ENCODE data around the gene GLRX5.
A peak's percentile ranks its signal among the peaks of the same experiment; 100 is the strongest.

Gene GLRX5

GRCh38 chr14:95521001-95521400 lies 13.8 kb upstream of the GLRX5 start:
- Histone ChIP-seq H3K36me3 (peaks cover 0 to 7% (median 0%) of the 10 kb centered on the region in 3 donors), H3K4me1 (peaks cover 3 to 61% (median 49%) of the 10 kb centered on the region in 4 donors), H3K4me3 (no peak overlapping the region), H3K27ac (no peak overlapping the region), H3K9me3 (no peaks in the 10 kb centered on the region), H3K27me3 (no peaks in the 10 kb centered on the region)
- no peak for DNase-seq
- intact Hi-C loops (cut with DNase I; ENCODE audit: low total_unique reads), result no loop called here
- no peak for TF ChIP-seq CTCF (IDR thresholded peaks at IDR 0.05)

GRCh38 chr14:95522116-95522515 lies 12.7 kb upstream of the GLRX5 start:
- H3K9me3 ChIP-seq, result no peaks in the 10 kb centered on the region
- TF ChIP-seq CTCF (IDR thresholded peaks at IDR 0.05), result no peak
- DNase-seq, result no peak
- H3K27ac ChIP-seq, result no peak overlapping the region
- H3K4me1 ChIP-seq, result peaks cover 3 to 67% (median 51%) of the 10 kb centered on the region in 4 donors
- no peaks in the 10 kb centered on the region for H3K27me3 ChIP-seq
- no peak overlapping the region for H3K4me3 ChIP-seq
- peaks cover 0 to 7% (median 0%) of the 10 kb centered on the region in 3 donors for H3K36me3 ChIP-seq
- intact Hi-C loops (cut with DNase I; ENCODE audit: low total_unique reads), result no loop called here

- H3K9me3 ChIP-seq, result no peaks in the 10 kb centered on the region
- no peak overlapping the region for H3K27ac ChIP-seq
- intact Hi-C loops (cut with DNase I; ENCODE audit: low total_unique reads), result no loop called here
- peaks cover 3 to 67% (median 50%) of the 10 kb centered on the region in 4 donors for H3K4me1 ChIP-seq
- no peak for TF ChIP-seq CTCF (IDR thresholded peaks at IDR 0.05)
- peaks cover 0 to 7% (median 0%) of the 10 kb centered on the region in 3 donors for H3K36me3 ChIP-seq
- H3K27me3 ChIP-seq, result no peaks in the 10 kb centered on the region
- H3K4me3 ChIP-seq, result no peak overlapping the region
- DNase-seq, result no peak
Measured at GRCh38 chr14:95522556-95522955, 12.3 kb upstream of the GLRX5 start.

- Histone ChIP-seq H3K9me3 (no peaks in the 10 kb centered on the region), H3K36me3 (peaks cover 0 to 7% (median 0%) of the 10 kb centered on the region in 3 donors), H3K27me3 (no peaks in the 10 kb centered on the region), H3K4me1 (peaks cover 3 to 64% (median 44%) of the 10 kb centered on the region in 4 donors), H3K27ac (peak overlapping the region in 1 of 2 donors; percentile 10), H3K4me3 (no peak overlapping the region)
- TF ChIP-seq CTCF (IDR thresholded peaks at IDR 0.05), result no peak
- DNase-seq, result no peak
- intact Hi-C loops (cut with DNase I; ENCODE audit: low total_unique reads), result no loop called here
Measured at GRCh38 chr14:95523051-95523814, 11.6 kb upstream of the GLRX5 start.

- no peaks in the 10 kb centered on the region for H3K9me3 ChIP-seq
- peaks cover 0 to 7% (median 0%) of the 10 kb centered on the region in 3 donors for H3K36me3 ChIP-seq
- H3K27me3 ChIP-seq, result no peaks in the 10 kb centered on the region
- no peak for DNase-seq
- peak overlapping the region in 1 of 2 donors; percentile 10 for H3K27ac ChIP-seq
- H3K4me3 ChIP-seq, result no peak overlapping the region
- no peak for TF ChIP-seq CTCF (IDR thresholded peaks at IDR 0.05)
- H3K4me1 ChIP-seq, result peaks cover 3 to 57% (median 37%) of the 10 kb centered on the region in 4 donors
- intact Hi-C loops (cut with DNase I; ENCODE audit: low total_unique reads), result no loop called here
Measured at GRCh38 chr14:95523815-95524448, 10.9 kb upstream of the GLRX5 start.
